ENCODE measurements around the gene SLC4A4. TPM values are rescaled to one million over a fixed set of nuclear protein-coding genes. Genes with fewer than 3 reads are reported as not detected.

Gene SLC4A4
- total RNA-seq, 5 donors from 2014 or later (not counting 1 experiment from before 2014, with no cell fraction given) = 0.76 to 3.2 (median 1.5) TPM

- H3K4me3 ChIP-seq (ENCODE audit: control insufficient read depth in 1 of 2, extremely low read depth in 1 of 2, low read length in 1 of 2) = no peak overlapping the region
- CTCF ChIA-PET = interaction anchor here in 1 of 2 donors (0.6 kb wide), 1 partner anchor 552 kb away, joined by 3 read pairs; no protein-coding TSS in a partner anchor
- no peak for ATAC-seq (replicated peaks in 1 of 4)
Observed at GRCh38 chr4:71537551-71538065, 198.8 kb downstream of the SLC4A4 start.

GRCh38 chr4:71538528-71538927 is 199.7 kb downstream of the SLC4A4 start:
- no peak for DNase-seq
- peaks cover 0 to 2% (median 0%) of the 10 kb centered on the region in 3 donors for H3K4me1 Mint-ChIP-seq
- no peak overlapping the region for H3K27ac Mint-ChIP-seq
- H3K27ac ChIP-seq (ENCODE audit: low read length) = no peak overlapping the region
- no peaks in the 10 kb centered on the region for H3K36me3 ChIP-seq (ENCODE audit: control insufficient read depth in 2 of 2, extremely low read depth in 1 of 2, insufficient read depth in 1 of 2, low read length in 1 of 2)
- WGBS (ENCODE audit: insufficient coverage) = 70% methylated on average over 1 of the region's 2 CpGs
- H3K4me3 Mint-ChIP-seq = no peak overlapping the region
- H3K4me1 ChIP-seq (ENCODE audit: control insufficient read depth in 1 of 2, extremely low read depth in 1 of 2, insufficient read depth in 2 of 2, low read length in 2 of 2) = no peaks in the 10 kb centered on the region
- no peaks in the 10 kb centered on the region for H3K36me3 Mint-ChIP-seq
- no peaks in the 10 kb centered on the region for H3K9me3 Mint-ChIP-seq
- H3K4me3 ChIP-seq (ENCODE audit: control insufficient read depth in 1 of 2, extremely low read depth in 1 of 2, low read length in 1 of 2) = no peak overlapping the region
- no peak for ATAC-seq (replicated peaks in 1 of 4)
- H3K27me3 ChIP-seq (replicated peaks in 1 of 2; ENCODE audit: control insufficient read depth in 2 of 2, extremely low read depth in 1 of 2, insufficient read depth in 2 of 2, low read length in 1 of 2) = no peaks in the 10 kb centered on the region
- peaks cover 0 to 6% of the 10 kb centered on the region in 2 donors for H3K27me3 Mint-ChIP-seq
- ChIA-PET POLR2A (no interaction called here), CTCF (interaction anchor here in 1 of 2 donors (0.6 kb wide), 1 partner anchor 552 kb away, joined by 3 read pairs; no protein-coding TSS in a partner anchor)
- no peaks in the 10 kb centered on the region for H3K9me3 ChIP-seq

More at GRCh38 chr4:71537551-71538065, 198.8 kb downstream of the SLC4A4 start:
- H3K4me3 Mint-ChIP-seq = no peak overlapping the region
- POLR2A ChIA-PET = no interaction called here
- WGBS (ENCODE audit: insufficient coverage) = 100% methylated on average over 2 of the region's 6 CpGs
- Histone ChIP-seq H3K9me3 (no peaks in the 10 kb centered on the region), H3K36me3 (ENCODE audit: control insufficient read depth in 2 of 2, extremely low read depth in 1 of 2, insufficient read depth in 1 of 2, low read length in 1 of 2) (no peaks in the 10 kb centered on the region), H3K27me3 (replicated peaks in 1 of 2; ENCODE audit: control insufficient read depth in 2 of 2, extremely low read depth in 1 of 2, insufficient read depth in 2 of 2, low read length in 1 of 2) (no peaks in the 10 kb centered on the region), H3K27ac (ENCODE audit: low read length) (no peak overlapping the region), H3K4me1 (ENCODE audit: control insufficient read depth in 1 of 2, extremely low read depth in 1 of 2, insufficient read depth in 2 of 2, low read length in 2 of 2) (no peaks in the 10 kb centered on the region)
- DNase-seq = no peak
- H3K27me3 Mint-ChIP-seq = peaks cover 0 to 6% of the 10 kb centered on the region in 2 donors
- no peaks in the 10 kb centered on the region for H3K9me3 Mint-ChIP-seq
- peaks cover 0 to 2% (median 0%) of the 10 kb centered on the region in 3 donors for H3K4me1 Mint-ChIP-seq
- H3K36me3 Mint-ChIP-seq = no peaks in the 10 kb centered on the region
- H3K27ac Mint-ChIP-seq = no peak overlapping the region

- no peak overlapping the region for H3K4me3 Mint-ChIP-seq
- Histone ChIP-seq H3K27ac (ENCODE audit: low read length) (no peak overlapping the region), H3K4me3 (ENCODE audit: control insufficient read depth in 1 of 2, extremely low read depth in 1 of 2, low read length in 1 of 2) (no peak overlapping the region), H3K4me1 (ENCODE audit: control insufficient read depth in 1 of 2, extremely low read depth in 1 of 2, insufficient read depth in 2 of 2, low read length in 2 of 2) (no peaks in the 10 kb centered on the region), H3K27me3 (replicated peaks in 1 of 2; ENCODE audit: control insufficient read depth in 2 of 2, extremely low read depth in 1 of 2, insufficient read depth in 2 of 2, low read length in 1 of 2) (no peaks in the 10 kb centered on the region), H3K9me3 (no peaks in the 10 kb centered on the region), H3K36me3 (ENCODE audit: control insufficient read depth in 2 of 2, extremely low read depth in 1 of 2, insufficient read depth in 1 of 2, low read length in 1 of 2) (no peaks in the 10 kb centered on the region)
- ChIA-PET POLR2A (no interaction called here), CTCF (no interaction called here)
- H3K27ac Mint-ChIP-seq = no peak overlapping the region
- peaks cover 0 to 2% of the 10 kb centered on the region in 2 donors for H3K27me3 Mint-ChIP-seq
- ATAC-seq (replicated peaks in 1 of 4) (no peak), DNase-seq (no peak)
- WGBS (ENCODE audit: insufficient coverage) = 40% methylated on average over 4 of the region's 4 CpGs
- H3K36me3 Mint-ChIP-seq = no peaks in the 10 kb centered on the region
- H3K9me3 Mint-ChIP-seq = no peaks in the 10 kb centered on the region
- peaks cover 0 to 2% (median 0%) of the 10 kb centered on the region in 3 donors for H3K4me1 Mint-ChIP-seq
Observed at GRCh38 chr4:71540749-71541269, 202.0 kb downstream of the SLC4A4 start.

- ATAC-seq (replicated peaks in 1 of 4) = no peak
- no peak for DNase-seq
- Mint-ChIP-seq H3K4me1 (peaks cover 0 to 2% (median 0%) of the 10 kb centered on the region in 3 donors), H3K27ac (no peak overlapping the region), H3K27me3 (peaks cover 0 to 2% of the 10 kb centered on the region in 2 donors), H3K4me3 (no peak overlapping the region), H3K36me3 (no peaks in the 10 kb centered on the region), H3K9me3 (no peaks in the 10 kb centered on the region)
- WGBS (ENCODE audit: insufficient coverage) = 100% methylated on average over 1 of the region's 2 CpGs
- CTCF ChIA-PET = no interaction called here
- POLR2A ChIA-PET = no interaction called here
- no peaks in the 10 kb centered on the region for H3K4me1 ChIP-seq (ENCODE audit: control insufficient read depth in 1 of 2, extremely low read depth in 1 of 2, insufficient read depth in 2 of 2, low read length in 2 of 2)
- H3K27ac ChIP-seq (ENCODE audit: low read length) = no peak overlapping the region
- no peak overlapping the region for H3K4me3 ChIP-seq (ENCODE audit: control insufficient read depth in 1 of 2, extremely low read depth in 1 of 2, low read length in 1 of 2)
- H3K27me3 ChIP-seq (replicated peaks in 1 of 2; ENCODE audit: control insufficient read depth in 2 of 2, extremely low read depth in 1 of 2, insufficient read depth in 2 of 2, low read length in 1 of 2) = no peaks in the 10 kb centered on the region
- H3K9me3 ChIP-seq = no peaks in the 10 kb centered on the region
- no peaks in the 10 kb centered on the region for H3K36me3 ChIP-seq (ENCODE audit: control insufficient read depth in 2 of 2, extremely low read depth in 1 of 2, insufficient read depth in 1 of 2, low read length in 1 of 2)
Observed at GRCh38 chr4:71541541-71541940, 202.7 kb downstream of the SLC4A4 start.

GRCh38 chr4:71545168-71545567 is 206.3 kb downstream of the SLC4A4 start:
- peaks cover 0 to 4% of the 10 kb centered on the region in 2 donors for H3K27me3 Mint-ChIP-seq
- H3K27ac Mint-ChIP-seq = no peak overlapping the region
- H3K4me1 ChIP-seq (ENCODE audit: control insufficient read depth in 1 of 2, extremely low read depth in 1 of 2, insufficient read depth in 2 of 2, low read length in 2 of 2) = no peaks in the 10 kb centered on the region
- no peaks in the 10 kb centered on the region for H3K36me3 Mint-ChIP-seq
- no peak overlapping the region for H3K4me3 ChIP-seq (ENCODE audit: control insufficient read depth in 1 of 2, extremely low read depth in 1 of 2, low read length in 1 of 2)
- no peaks in the 10 kb centered on the region for H3K9me3 ChIP-seq
- DNase-seq = no peak
- ChIA-PET POLR2A (no interaction called here), CTCF (no interaction called here)
- no peaks in the 10 kb centered on the region for H3K36me3 ChIP-seq (ENCODE audit: control insufficient read depth in 2 of 2, extremely low read depth in 1 of 2, insufficient read depth in 1 of 2, low read length in 1 of 2)
- no peak overlapping the region for H3K4me3 Mint-ChIP-seq
- no peaks in the 10 kb centered on the region for H3K9me3 Mint-ChIP-seq
- H3K4me1 Mint-ChIP-seq = peaks cover 0 to 2% (median 0%) of the 10 kb centered on the region in 3 donors
- no peak overlapping the region for H3K27ac ChIP-seq (ENCODE audit: low read length)
- WGBS (ENCODE audit: insufficient coverage) = no CpG with 5 or more reads among the region's 3 CpGs
- ATAC-seq (replicated peaks in 1 of 4) = no peak
- H3K27me3 ChIP-seq (replicated peaks in 1 of 2; ENCODE audit: control insufficient read depth in 2 of 2, extremely low read depth in 1 of 2, insufficient read depth in 2 of 2, low read length in 1 of 2) = no peaks in the 10 kb centered on the region

- Histone ChIP-seq H3K27ac (ENCODE audit: low read length) (no peak overlapping the region), H3K4me1 (ENCODE audit: control insufficient read depth in 1 of 2, extremely low read depth in 1 of 2, insufficient read depth in 2 of 2, low read length in 2 of 2) (no peaks in the 10 kb centered on the region), H3K9me3 (no peaks in the 10 kb centered on the region), H3K27me3 (replicated peaks in 1 of 2; ENCODE audit: control insufficient read depth in 2 of 2, extremely low read depth in 1 of 2, insufficient read depth in 2 of 2, low read length in 1 of 2) (no peaks in the 10 kb centered on the region), H3K4me3 (ENCODE audit: control insufficient read depth in 1 of 2, extremely low read depth in 1 of 2, low read length in 1 of 2) (no peak overlapping the region), H3K36me3 (ENCODE audit: control insufficient read depth in 2 of 2, extremely low read depth in 1 of 2, insufficient read depth in 1 of 2, low read length in 1 of 2) (no peaks in the 10 kb centered on the region)
- no peak overlapping the region for H3K4me3 Mint-ChIP-seq
- H3K27me3 Mint-ChIP-seq = peaks cover 0 to 2% of the 10 kb centered on the region in 2 donors
- H3K4me1 Mint-ChIP-seq = no peaks in the 10 kb centered on the region
- POLR2A ChIA-PET = no interaction called here
- ATAC-seq (replicated peaks in 1 of 4) (no peak), DNase-seq (no peak)
- H3K27ac Mint-ChIP-seq = no peak overlapping the region
- no peaks in the 10 kb centered on the region for H3K9me3 Mint-ChIP-seq
- no CpG with 5 or more reads among the region's 3 CpGs for WGBS (ENCODE audit: insufficient coverage)
- no peaks in the 10 kb centered on the region for H3K36me3 Mint-ChIP-seq
- CTCF ChIA-PET = interaction anchor here in 1 of 2 donors (0.6 kb wide), 1 partner anchor 703 kb away, joined by 3 read pairs; no protein-coding TSS in a partner anchor
Observed at GRCh38 chr4:71549516-71550160, 210.8 kb downstream of the SLC4A4 start.

Measured in T-cell (primary cell).